Measurements from ENCODE around the gene APC2.
"Not testable (repeated sequence)": the region's sequence is repeated elsewhere in the genome, so short reads cannot be mapped to it uniquely, and the experiment has no call there.

APC2 gene

DNA sequence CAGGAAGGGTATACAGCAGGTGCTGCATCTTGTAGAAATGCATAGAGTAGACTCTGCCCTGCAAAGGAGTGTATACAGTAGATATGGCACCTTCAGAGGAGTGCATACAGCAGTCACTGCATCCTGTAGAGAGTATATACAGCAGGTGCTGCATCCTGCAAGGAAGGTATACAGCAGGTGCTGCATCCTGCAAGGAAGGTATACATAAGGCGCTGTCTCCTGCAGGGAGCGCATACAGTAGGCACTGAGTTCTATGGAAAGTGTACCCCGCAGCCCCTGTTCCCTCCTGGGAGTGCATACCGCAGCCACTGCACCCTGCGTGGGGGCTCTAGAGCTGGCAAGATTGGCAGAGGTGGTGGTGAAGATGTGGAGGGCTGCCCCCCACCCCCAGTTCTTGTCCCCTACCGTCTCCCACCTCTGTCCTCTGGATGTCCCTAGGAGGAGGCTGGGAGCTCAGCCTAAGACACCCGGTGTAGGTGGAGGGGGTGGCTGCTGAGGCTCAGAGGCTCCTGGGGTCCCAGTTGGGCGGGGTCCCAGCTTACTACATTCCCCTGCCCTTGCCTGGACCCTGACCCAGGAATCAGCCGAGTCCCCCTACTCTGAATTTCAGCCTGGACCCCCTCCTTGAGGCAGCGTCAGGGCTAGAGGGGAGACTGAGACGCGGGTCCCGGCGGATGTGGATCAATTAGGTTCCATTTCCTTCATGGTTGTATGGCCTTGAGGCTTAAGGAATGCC, 65.2 kb downstream of the APC2 start:
- no peak for DNase-seq

DNA sequence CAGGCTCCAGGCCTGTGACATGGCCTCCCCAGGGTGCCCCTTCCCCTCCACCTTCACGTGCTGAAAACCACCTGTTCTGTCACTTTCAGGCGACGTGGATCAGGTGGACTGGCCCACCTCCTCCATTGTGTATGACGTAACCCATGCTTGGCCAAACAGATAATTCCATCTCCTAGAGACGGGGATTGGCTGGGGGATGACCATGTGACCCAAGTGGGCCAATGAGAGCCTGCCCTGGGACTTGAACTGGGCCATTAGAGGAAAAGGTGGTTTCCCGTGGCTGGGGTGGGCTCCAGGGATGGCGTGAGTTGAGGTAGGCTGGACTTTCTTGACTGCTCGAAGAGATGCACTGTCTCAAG, 66.5 kb downstream of the APC2 start:
- no peak for DNase-seq

DNA sequence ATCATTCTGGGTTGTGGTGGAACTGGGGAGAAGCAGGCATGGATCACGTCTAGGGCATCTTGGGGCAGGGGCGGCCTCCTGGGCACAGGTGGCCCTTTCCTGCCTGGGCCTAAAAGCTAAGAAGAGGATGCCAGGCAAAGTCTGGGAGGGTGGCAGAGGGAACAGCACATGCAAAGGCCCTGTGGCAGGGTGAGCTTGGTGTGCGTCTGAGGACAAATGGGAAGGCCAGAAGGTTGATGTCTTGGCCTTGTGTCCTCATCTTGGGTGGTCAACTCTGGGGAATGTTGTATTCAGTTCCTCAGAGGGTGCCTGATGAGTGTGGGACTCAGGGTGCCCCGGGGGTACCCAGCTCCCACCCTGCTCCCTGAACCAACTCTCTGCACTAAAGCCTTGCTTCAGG, 68.5 kb downstream of the APC2 start:
- no peak for DNase-seq

DNA sequence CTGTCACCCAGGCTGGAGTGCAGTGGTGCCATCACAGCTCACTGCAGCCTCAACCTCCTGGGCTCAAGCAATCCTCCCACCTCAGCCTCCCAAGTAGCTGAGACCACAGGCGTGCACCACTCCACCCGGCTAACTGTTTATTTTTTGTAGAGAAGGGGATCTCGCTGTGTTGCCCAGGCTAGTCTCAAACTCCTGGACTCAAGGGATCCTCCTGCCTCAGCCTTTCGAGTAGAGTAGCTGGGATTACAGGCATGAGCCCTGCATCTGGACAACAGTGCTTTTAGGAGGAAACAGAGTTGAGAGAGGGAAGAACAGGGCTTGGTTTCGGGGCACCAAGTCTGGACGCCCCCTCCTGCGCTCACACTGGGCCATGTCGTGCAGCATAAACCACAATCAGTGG, 69.9 kb downstream of the APC2 start:
- not testable (repeated sequence) for DNase-seq

DNA sequence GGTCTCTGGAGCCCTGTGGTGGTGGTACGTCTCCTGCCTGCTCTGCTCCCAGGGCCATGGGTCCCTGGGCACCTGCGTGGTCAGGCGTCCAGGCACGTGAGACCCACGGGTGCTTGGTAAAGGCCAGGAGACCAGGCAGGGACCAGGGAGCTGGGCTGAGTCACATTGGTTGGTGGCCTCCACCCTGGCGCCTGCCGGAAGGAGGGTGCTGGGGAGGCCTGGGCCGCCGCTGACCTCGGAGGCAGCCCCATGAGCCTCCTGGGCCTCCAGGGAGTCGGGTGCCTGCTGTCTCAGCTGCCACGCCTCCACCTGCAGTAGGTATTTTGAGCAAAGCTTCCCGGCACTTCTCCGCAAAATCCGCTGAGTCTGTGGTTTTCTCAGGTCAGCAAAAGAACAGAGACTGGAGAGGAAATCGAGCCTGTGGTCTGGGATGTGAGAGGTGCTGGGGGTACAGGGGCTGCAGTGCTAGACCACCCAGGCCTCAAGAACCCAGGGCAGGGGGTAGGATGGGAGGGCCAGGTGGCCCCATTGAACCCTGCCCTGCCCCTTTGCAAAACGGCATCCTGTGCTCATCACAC, 70.4 kb downstream of the APC2 start:
- no peak for DNase-seq

DNA sequence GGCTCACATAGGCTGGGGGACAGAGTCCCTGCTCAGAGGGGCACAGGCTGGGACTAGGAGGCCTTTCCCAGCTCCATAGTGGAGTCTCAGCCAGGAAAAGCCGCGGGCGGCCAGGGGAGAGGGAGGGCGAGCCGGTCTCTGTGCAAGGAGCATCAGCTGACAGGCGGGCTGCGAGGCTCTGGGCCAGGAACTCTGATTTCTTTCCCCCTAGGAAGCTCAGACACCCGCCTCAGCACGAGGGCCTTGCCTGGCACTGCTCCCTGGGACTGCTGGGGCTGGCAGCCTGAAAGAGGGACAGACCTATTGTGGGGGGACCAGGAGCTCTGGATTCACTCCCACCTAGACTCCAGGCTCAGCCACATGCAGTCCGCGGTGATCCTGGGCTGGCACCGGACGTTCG, 71.7 kb downstream of the APC2 start:
- no peak for DNase-seq

DNA sequence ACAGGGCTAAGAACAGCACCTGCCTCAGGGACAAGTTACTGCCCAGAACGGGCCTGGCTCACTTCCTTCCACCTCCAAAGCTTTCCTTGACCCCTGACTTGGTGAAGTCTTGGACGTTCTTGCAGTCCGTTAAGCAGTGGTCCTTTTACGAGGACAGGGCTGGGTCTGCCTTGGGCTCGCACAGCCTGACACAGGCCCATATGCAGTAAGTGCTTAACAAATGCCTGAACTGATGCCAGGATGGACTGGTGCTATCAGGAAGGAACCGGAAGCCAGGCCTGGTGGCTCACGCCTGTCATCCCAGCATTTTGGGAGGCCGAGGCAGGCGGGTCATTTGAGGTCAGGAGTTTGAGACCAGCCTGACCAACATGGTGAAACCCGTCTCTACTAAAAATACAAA, 72.1 kb downstream of the APC2 start:
- DNase-seq = no peak

DNA sequence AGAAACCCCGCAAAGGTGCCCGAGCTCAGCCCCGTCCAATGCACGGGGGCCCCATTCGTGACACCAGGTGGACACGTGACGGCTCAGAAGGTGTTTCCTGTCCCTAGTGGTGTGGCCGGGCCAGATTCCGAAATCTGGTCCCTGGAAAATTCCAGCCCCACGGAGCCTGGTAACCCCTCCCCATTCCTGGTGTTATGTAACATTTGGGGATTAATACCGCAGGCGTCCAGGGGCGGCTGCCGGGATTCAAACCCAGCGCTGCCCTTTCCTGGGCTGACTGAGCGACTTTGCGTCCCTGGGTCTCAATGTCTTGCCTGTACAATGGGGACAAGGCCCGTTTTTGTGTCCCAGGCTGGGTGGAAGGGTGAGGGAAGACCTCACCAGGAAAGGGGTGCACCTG, 72.9 kb downstream of the APC2 start:
- DNase-seq = no peak

All from CD4-positive, alpha-beta T cell treated with Interleukin-17A for 4 hours (primary cell).